ENCODE results near the gene DDX50.

DDX50 gene

DNA sequence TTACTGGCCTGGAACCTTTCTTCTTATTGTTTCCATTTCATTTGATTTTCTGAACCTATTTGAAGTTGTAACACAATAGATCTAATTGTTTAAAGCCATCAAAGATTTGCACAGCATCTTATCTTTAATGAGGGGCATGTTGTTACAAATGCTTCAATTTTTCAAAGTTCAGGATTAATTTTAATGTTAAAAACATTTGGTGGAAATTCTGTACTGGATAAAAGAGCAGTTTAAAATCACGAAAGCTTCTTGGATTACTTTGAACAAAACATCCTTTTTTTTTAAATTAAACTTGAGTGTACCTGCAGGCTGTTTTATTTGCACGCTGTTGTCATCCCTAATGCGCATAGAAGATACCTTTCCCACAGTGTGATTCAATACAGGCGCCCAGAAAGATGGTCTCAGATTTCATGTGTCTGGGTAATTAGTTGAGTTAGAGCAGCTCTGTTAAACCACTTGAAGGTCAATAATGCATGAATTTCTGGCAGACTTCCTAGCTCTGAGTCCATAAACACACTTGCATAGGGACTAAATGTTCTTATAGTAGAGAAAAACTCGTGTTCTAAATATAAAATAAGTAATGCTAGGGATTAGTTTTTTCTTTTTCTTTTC, 29.3 kb upstream of the DDX50 start:
- Histone ChIP-seq H3K27me3 (ENCODE audit: low read length) (no peaks in the 10 kb centered on the region), H4K20me1 (ENCODE audit: low read depth, low read length) (no peaks in the 10 kb centered on the region), H3K36me3 (ENCODE audit: low read length) (no peaks in the 10 kb centered on the region), H3K9ac (ENCODE audit: low read length) (no peak overlapping the region), H2AFZ (ENCODE audit: low read depth, low read length, severe bottlenecking) (no peak overlapping the region), H3K9me2 (replicated peaks; ENCODE audit: insufficient read depth, low read length) (no peaks in the 10 kb centered on the region), H3K4me2 (ENCODE audit: low read depth, low read length, poor library complexity, severe bottlenecking) (no peak overlapping the region), H3K79me2 (ENCODE audit: insufficient read depth, low read length) (no peaks in the 10 kb centered on the region), H3F3A (ENCODE audit: insufficient read depth) (no peaks in the 10 kb centered on the region), H3K9me3 (ENCODE audit: insufficient read depth, low read length) (no peaks in the 10 kb centered on the region), H3K27ac (ENCODE audit: low read depth, low read length) (no peak overlapping the region), H3K4me3 (ENCODE audit: insufficient read depth, low read length, poor library complexity, severe bottlenecking) (no peak overlapping the region)
- no peak for TF ChIP-seq EZH2phosphoT487 (conservative IDR thresholded peaks at IDR 0.05; ENCODE audit: low read length)
- TF ChIP-seq, protein P1, sequence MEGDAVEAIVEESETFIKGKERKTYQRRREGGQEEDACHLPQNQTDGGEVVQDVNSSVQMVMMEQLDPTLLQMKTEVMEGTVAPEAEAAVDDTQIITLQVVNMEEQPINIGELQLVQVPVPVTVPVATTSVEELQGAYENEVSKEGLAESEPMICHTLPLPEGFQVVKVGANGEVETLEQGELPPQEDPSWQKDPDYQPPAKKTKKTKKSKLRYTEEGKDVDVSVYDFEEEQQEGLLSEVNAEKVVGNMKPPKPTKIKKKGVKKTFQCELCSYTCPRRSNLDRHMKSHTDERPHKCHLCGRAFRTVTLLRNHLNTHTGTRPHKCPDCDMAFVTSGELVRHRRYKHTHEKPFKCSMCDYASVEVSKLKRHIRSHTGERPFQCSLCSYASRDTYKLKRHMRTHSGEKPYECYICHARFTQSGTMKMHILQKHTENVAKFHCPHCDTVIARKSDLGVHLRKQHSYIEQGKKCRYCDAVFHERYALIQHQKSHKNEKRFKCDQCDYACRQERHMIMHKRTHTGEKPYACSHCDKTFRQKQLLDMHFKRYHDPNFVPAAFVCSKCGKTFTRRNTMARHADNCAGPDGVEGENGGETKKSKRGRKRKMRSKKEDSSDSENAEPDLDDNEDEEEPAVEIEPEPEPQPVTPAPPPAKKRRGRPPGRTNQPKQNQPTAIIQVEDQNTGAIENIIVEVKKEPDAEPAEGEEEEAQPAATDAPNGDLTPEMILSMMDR (IDR thresholded peaks at IDR 0.05; ENCODE audit: insufficient read depth, low read length, poor library complexity, severe bottlenecking) = no peak

DNA sequence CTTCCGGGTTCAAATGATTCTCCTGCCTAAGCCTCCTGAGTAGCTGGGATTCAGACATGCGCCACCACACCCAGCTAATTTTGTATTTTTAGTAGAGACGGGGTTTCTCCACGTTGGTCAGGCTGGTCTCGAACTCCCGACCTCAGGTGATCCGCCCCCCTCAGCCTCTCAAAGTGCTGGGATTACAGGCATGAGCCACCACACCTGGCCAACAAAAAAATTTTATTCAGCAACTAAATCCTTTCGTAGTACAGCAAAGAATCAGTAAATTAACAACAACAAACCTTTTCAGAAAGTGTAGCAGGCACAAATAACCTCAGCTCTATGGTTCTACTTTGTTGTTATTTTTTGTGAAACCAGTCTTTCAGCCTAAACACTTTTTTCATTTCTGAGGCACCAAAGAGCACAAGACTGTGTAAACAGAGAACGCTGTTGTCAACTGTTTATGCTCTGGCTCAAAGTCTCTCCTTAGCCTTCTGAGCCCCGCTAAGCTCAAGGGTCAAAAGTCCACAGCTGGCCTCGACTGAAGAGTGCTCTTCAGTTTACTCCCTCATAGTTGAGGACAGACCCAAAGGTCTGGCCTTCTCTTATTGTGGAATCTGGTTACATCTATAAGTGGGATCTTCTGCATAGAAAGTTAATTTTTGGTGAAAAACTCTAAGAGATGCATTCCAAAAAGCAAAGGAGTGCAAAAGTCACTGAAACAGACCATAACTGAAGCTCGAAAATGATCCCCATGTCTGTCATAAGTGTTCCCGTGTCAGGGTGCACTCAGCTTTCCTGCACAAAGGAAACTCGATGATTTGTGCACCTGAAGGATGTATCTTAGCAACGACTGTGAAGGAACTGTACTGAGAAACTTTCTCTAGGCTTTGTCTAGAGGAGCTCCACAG, 24.6 kb upstream of the DDX50 start:
- Histone ChIP-seq H4K20me1 (ENCODE audit: low read depth, low read length) (no peaks in the 10 kb centered on the region), H3K36me3 (ENCODE audit: low read length) (no peaks in the 10 kb centered on the region), H3K27me3 (ENCODE audit: low read length) (no peaks in the 10 kb centered on the region), H3K4me3 (ENCODE audit: insufficient read depth, low read length, poor library complexity, severe bottlenecking) (no peak overlapping the region), H3K27ac (ENCODE audit: low read depth, low read length) (no peak overlapping the region), H3K9ac (ENCODE audit: low read length) (no peak overlapping the region), H2AFZ (ENCODE audit: low read depth, low read length, severe bottlenecking) (no peak overlapping the region), H3F3A (ENCODE audit: insufficient read depth) (no peaks in the 10 kb centered on the region), H3K9me3 (ENCODE audit: insufficient read depth, low read length) (no peaks in the 10 kb centered on the region), H3K9me2 (replicated peaks; ENCODE audit: insufficient read depth, low read length) (no peaks in the 10 kb centered on the region), H3K79me2 (ENCODE audit: insufficient read depth, low read length) (no peaks in the 10 kb centered on the region), H3K4me2 (ENCODE audit: low read depth, low read length, poor library complexity, severe bottlenecking) (no peak overlapping the region)
- no peak for TF ChIP-seq EZH2phosphoT487 (conservative IDR thresholded peaks at IDR 0.05; ENCODE audit: low read length)
- TF ChIP-seq, protein P1 (IDR thresholded peaks at IDR 0.05; ENCODE audit: insufficient read depth, low read length, poor library complexity, severe bottlenecking) = no peak

DNA sequence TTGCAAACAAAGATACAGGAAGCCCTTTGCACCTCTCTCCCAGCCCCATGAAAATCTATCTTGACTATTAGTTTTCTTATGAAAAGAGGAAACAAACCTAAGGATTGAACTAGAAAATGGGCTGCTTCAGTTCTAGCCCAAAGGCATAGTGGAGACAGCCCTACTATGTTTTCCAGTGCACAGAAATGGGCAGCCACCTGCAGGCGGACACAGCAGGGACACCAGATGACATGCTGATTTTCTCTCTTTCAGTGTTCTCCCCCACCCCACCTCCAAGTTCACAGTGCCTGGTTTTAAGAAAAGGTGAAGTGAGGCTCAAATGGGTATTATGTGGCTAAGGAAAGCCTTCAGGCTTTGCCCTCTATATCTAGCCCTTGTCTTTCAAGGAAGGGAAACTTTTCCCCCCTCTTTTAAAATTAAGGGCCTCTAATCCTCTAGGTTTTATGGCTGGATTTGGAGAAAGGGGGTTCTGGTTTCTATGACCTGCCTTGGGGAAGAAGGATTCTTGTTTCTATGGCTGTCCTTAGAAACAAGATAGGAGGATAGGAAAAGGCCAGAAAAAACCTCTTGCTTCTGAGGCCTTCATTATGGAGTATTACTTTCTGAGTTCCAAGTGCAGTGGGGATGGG, 23.5 kb upstream of the DDX50 start:
- Histone ChIP-seq H3K9me2 (replicated peaks; ENCODE audit: insufficient read depth, low read length) (no peaks in the 10 kb centered on the region), H3K9ac (ENCODE audit: low read length) (no peak overlapping the region), H3K36me3 (ENCODE audit: low read length) (no peaks in the 10 kb centered on the region), H2AFZ (ENCODE audit: low read depth, low read length, severe bottlenecking) (no peak overlapping the region), H3K27ac (ENCODE audit: low read depth, low read length) (no peak overlapping the region), H3K4me3 (ENCODE audit: insufficient read depth, low read length, poor library complexity, severe bottlenecking) (no peak overlapping the region), H3F3A (ENCODE audit: insufficient read depth) (no peaks in the 10 kb centered on the region), H3K79me2 (ENCODE audit: insufficient read depth, low read length) (no peaks in the 10 kb centered on the region), H3K27me3 (ENCODE audit: low read length) (no peaks in the 10 kb centered on the region), H4K20me1 (ENCODE audit: low read depth, low read length) (no peaks in the 10 kb centered on the region), H3K4me2 (ENCODE audit: low read depth, low read length, poor library complexity, severe bottlenecking) (no peak overlapping the region), H3K9me3 (ENCODE audit: insufficient read depth, low read length) (no peaks in the 10 kb centered on the region)
- TF ChIP-seq EZH2phosphoT487 (conservative IDR thresholded peaks at IDR 0.05; ENCODE audit: low read length) = no peak
- TF ChIP-seq, protein P1 (IDR thresholded peaks at IDR 0.05; ENCODE audit: insufficient read depth, low read length, poor library complexity, severe bottlenecking) = no peak
